CD14-positive monocyte (primary cell): ENCODE data around the gene SLC38A10. TPM values are rescaled to one million over a fixed set of nuclear protein-coding genes. Genes with fewer than 3 reads are reported as not detected.

Experiments
- DNase-seq, 3 donors: peaks; one replicate each; pipeline ENCODE4 v3.0.0-alpha.2; 2011 to 2022
- H2AFZ ChIP-seq: 2 replicates; pipeline ENCODE4 v1.6.0; 2012; ENCODE audit warnings: mild to moderate bottlenecking, low read depth, low read length, inconsistent platforms; ENCODE audit not compliant: insufficient read depth, poor library complexity, severe bottlenecking
- H3K27ac ChIP-seq, 2 donors: 1 replicate in 1 of 2; 2 replicates in 1 of 2; pipeline ENCODE4 v1.5.1; 2012 to 2013; ENCODE audit warnings: low read length in 2 of 2, control low read depth in 1 of 2, inconsistent platforms in 1 of 2, low read depth in 1 of 2, mild to moderate bottlenecking in 1 of 2
- H3K27me3 ChIP-seq, 2 donors: one replicate each; pipeline versions ENCODE4 v1.6.0 to v1.6.1; 2011 to 2013; ENCODE audit warnings: low read length in 2 of 2; ENCODE audit not compliant: control insufficient read depth in 2 of 2, insufficient read depth in 2 of 2
- H3K36me3 ChIP-seq, 2 donors: replicated peaks in 1 of 2; 1 replicate in 1 of 2; 2 replicates in 1 of 2; pipeline versions ENCODE4 v1.5.1 to v1.6.1; 2012 to 2013; ENCODE audit warnings: low read length in 2 of 2, control low read depth in 1 of 2, inconsistent platforms in 1 of 2, mild to moderate bottlenecking in 1 of 2; ENCODE audit not compliant: insufficient read depth in 2 of 2, control insufficient read depth in 1 of 2
- H3K4me1 ChIP-seq, 2 donors: 1 replicate in 1 of 2; 2 replicates in 1 of 2; pipeline versions ENCODE4 v1.5.1 to v1.6.1; 2012 to 2013; ENCODE audit warnings: low read length in 2 of 2, control low read depth in 1 of 2, inconsistent platforms in 1 of 2, mild to moderate bottlenecking in 1 of 2, moderate library complexity in 1 of 2; ENCODE audit not compliant: insufficient read depth in 2 of 2, control insufficient read depth in 1 of 2
- H3K4me2 ChIP-seq: replicated peaks from 2 replicates; pipeline ENCODE3; 2012; ENCODE audit warnings: low read length, moderate library complexity, mild to moderate bottlenecking; ENCODE audit not compliant: poor library complexity, severe bottlenecking; ENCODE audit errors: extremely low read depth
- H3K4me3 ChIP-seq, 3 experiments: fragments of 200-600 bp in 1 of 3; sonication (generic) in 1 of 3; replicated peaks in 1 of 3; 1 replicate in 2 of 3; 2 replicates in 1 of 3; pipeline ENCODE4 v1.5.1; 2011 to 2013; ENCODE audit warnings: low read length in 3 of 3, mild to moderate bottlenecking in 3 of 3, control low read depth in 2 of 3, low read depth in 2 of 3, inconsistent platforms in 1 of 3, moderate library complexity in 1 of 3
- H3K79me2 ChIP-seq: 2 replicates; pipeline ENCODE4 v1.6.0; 2012; ENCODE audit warnings: mild to moderate bottlenecking, control low read depth, inconsistent platforms, low read length, moderate library complexity; ENCODE audit not compliant: insufficient read depth
- H3K9ac ChIP-seq: 2 replicates; pipeline ENCODE4 v1.6.0; 2017; ENCODE audit warnings: low read length, mild to moderate bottlenecking; ENCODE audit not compliant: insufficient read depth, poor library complexity, severe bottlenecking
- H3K9me3 ChIP-seq, 2 donors: replicated peaks in 1 of 2; 1 replicate in 1 of 2; 2 replicates in 1 of 2; pipeline versions ENCODE4 v1.5.1 to v1.6.1; 2012 to 2013; ENCODE audit warnings: low read length in 2 of 2, control low read depth in 1 of 2; ENCODE audit not compliant: control insufficient read depth in 1 of 2, insufficient read depth in 1 of 2
- H4K20me1 ChIP-seq: 2 replicates; pipeline ENCODE4 v1.6.0; 2012; ENCODE audit warnings: mild to moderate bottlenecking, low read length, control low read depth, moderate library complexity; ENCODE audit not compliant: insufficient read depth
- H3K27ac Mint-ChIP-seq, 7 donors: one replicate each; pipeline ENCODE4 v1.8.0; 2020; ENCODE audit warnings: mild to moderate bottlenecking in 7 of 7, mixed read lengths in 7 of 7, moderate library complexity in 6 of 7, inconsistent platforms in 2 of 7
- H3K27me3 Mint-ChIP-seq, 3 donors: one replicate each; pipeline ENCODE4 v1.8.0; 2021 to 2022; ENCODE audit warnings: low read depth in 3 of 3, mild to moderate bottlenecking in 3 of 3, mixed read lengths in 3 of 3, moderate library complexity in 3 of 3, inconsistent platforms in 1 of 3
- H3K36me3 Mint-ChIP-seq, 2 donors: one replicate each; pipeline ENCODE4 v1.8.0; 2020; ENCODE audit warnings: mixed read lengths in 2 of 2, inconsistent platforms in 1 of 2, mild to moderate bottlenecking in 1 of 2
- H3K4me1 Mint-ChIP-seq: one replicate; pipeline ENCODE4 v1.8.0; 2020; ENCODE audit warnings: mild to moderate bottlenecking, mixed read lengths
- H3K4me3 Mint-ChIP-seq, 2 donors: one replicate each; pipeline ENCODE4 v1.8.0; 2020; ENCODE audit warnings: mild to moderate bottlenecking in 2 of 2, mixed read lengths in 2 of 2, moderate library complexity in 1 of 2
- H3K9me3 Mint-ChIP-seq, 7 donors: one replicate each; pipeline ENCODE4 v1.8.0; 2020 to 2022; ENCODE audit warnings: mixed read lengths in 7 of 7, mild to moderate bottlenecking in 6 of 7, moderate library complexity in 6 of 7, inconsistent platforms in 2 of 7
- CTCF ChIP-seq: fragments of 200-600 bp; IDR thresholded peaks from one replicate; pipeline ENCODE4 v1.8.0; 2022; ENCODE audit warnings: antibody characterized with exemption, mild to moderate bottlenecking
- WGBS: methylation state at CpG from one replicate; pipeline ENCODE4 v1.1.5; 2013; ENCODE audit warnings: missing lambda C conversion rate; ENCODE audit not compliant: insufficient coverage; 5-methylcytosine and 5-hydroxymethylcytosine counted together
- intact Hi-C, 2 donors: fragments of 100-400 bp; cut with micrococcal nuclease; formaldehyde crosslinking; loops; one replicate each; pipeline versions ENCODE4 v1.15.0 to v1.15.1; 2023
- polyA plus RNA-seq, 3 donors: library from polyadenylated mRNA; depleted of rRNA in 1 of 3; unstranded in 2 of 3; stranded (reverse) in 1 of 3; fragments of 300-500 nt in 2 of 3; fragments of >200 nt in 1 of 3; fragmentation: Illumina TruSeq in 2 of 3; gene quantifications; 1 replicate in 2 of 3; 2 replicates in 1 of 3; pipeline ENCODE4 v1.2.3, GENCODE V29; 2012 to 2021

Gene SLC38A10
- polyA plus RNA-seq, 3 donors = 50.8 to 76.1 (median 68.4) TPM

GRCh38 chr17:81273698-81274470 lies 21.2 kb downstream of the SLC38A10 start:
- peak overlapping the region in 6 of 7 donors; percentile 20 to 94 (median 88) for H3K27ac Mint-ChIP-seq
- peaks cover 0 to 2% (median 0%) of the 10 kb centered on the region in 3 donors for H3K27me3 Mint-ChIP-seq
- H3K9me3 Mint-ChIP-seq = no peaks in the 10 kb centered on the region
- H3K79me2 ChIP-seq = peaks cover 40% of the 10 kb centered on the region
- peak overlapping the region; percentile 59 to 74 for H3K27ac ChIP-seq
- intact Hi-C loops = no loop called here
- no peak overlapping the region for H3K4me3 ChIP-seq
- peaks cover 20 to 24% of the 10 kb centered on the region in 2 donors for H3K4me1 ChIP-seq
- H2AFZ ChIP-seq = no peak overlapping the region
- peaks cover 78 to 98% of the 10 kb centered on the region in 2 donors for H3K36me3 Mint-ChIP-seq
- H3K4me3 Mint-ChIP-seq = no peak overlapping the region
- DNase-seq = no peak
- no peaks in the 10 kb centered on the region for H3K9me3 ChIP-seq
- peaks cover 59% of the 10 kb centered on the region for H4K20me1 ChIP-seq
- peaks cover 83 to 98% of the 10 kb centered on the region in 2 donors for H3K36me3 ChIP-seq
- no peak overlapping the region for H3K9ac ChIP-seq
- peaks cover 20% of the 10 kb centered on the region for H3K4me1 Mint-ChIP-seq
- no peak for TF ChIP-seq CTCF
- no peaks in the 10 kb centered on the region for H3K27me3 ChIP-seq
- 95% methylated on average over 21 of the region's 31 CpGs for WGBS
- H3K4me2 ChIP-seq = no peak overlapping the region

- intact Hi-C loops = no loop called here
- Histone ChIP-seq H3K9ac (no peak overlapping the region), H3K4me3 (peak overlapping the region in 1 of 3 experiments; percentile 12), H3K4me2 (peak overlapping the region; percentile 31), H3K79me2 (peaks cover 29% of the 10 kb centered on the region), H4K20me1 (peaks cover 51% of the 10 kb centered on the region), H3K4me1 (peaks cover 23 to 30% of the 10 kb centered on the region in 2 donors), H2AFZ (peak overlapping the region; percentile 52), H3K27me3 (no peaks in the 10 kb centered on the region), H3K9me3 (no peaks in the 10 kb centered on the region), H3K27ac (peak overlapping the region; percentile 59 to 74), H3K36me3 (peaks cover 75 to 98% of the 10 kb centered on the region in 2 donors)
- 27% methylated on average over 12 of the region's 12 CpGs for WGBS
- peak in 1 of 3 donors; percentile 25 for DNase-seq
- H3K4me3 Mint-ChIP-seq = peak overlapping the region in 1 of 2 donors; percentile 83
- H3K27ac Mint-ChIP-seq = peak overlapping the region; percentile 79 to 94 (median 89)
- H3K9me3 Mint-ChIP-seq = no peaks in the 10 kb centered on the region
- no peak for TF ChIP-seq CTCF
- H3K36me3 Mint-ChIP-seq = peaks cover 76 to 97% of the 10 kb centered on the region in 2 donors
- H3K27me3 Mint-ChIP-seq = peaks cover 0 to 2% (median 0%) of the 10 kb centered on the region in 3 donors
- peaks cover 28% of the 10 kb centered on the region for H3K4me1 Mint-ChIP-seq
Measured at GRCh38 chr17:81272616-81273015, 22.5 kb downstream of the SLC38A10 start.
